Sigmoid colon (tissue), 4 donors: ENCODE results near the gene CTIF.

Source experiments
- EP300 ChIP-seq, 4 donors: sonication (generic); formaldehyde crosslinking; IDR thresholded peaks; one replicate each; pipeline ENCODE4 v1.6.1; 2017; ENCODE audit warnings: antibody characterized with exemption in 4 of 4
- POLR2A ChIP-seq, 2 donors: fragments of 450-650 bp; IDR thresholded peaks; one replicate each; pipeline ENCODE4 v1.6.1; 2016; ENCODE audit warnings: antibody characterized with exemption in 2 of 2, mild to moderate bottlenecking in 2 of 2, moderate library complexity in 2 of 2
- POLR2AphosphoS5 ChIP-seq, 4 donors: sonication (generic); formaldehyde crosslinking; IDR thresholded peaks; one replicate each; pipeline ENCODE4 v1.6.1; 2017; ENCODE audit warnings: antibody characterized with exemption in 4 of 4
- TF ChIP-seq, protein P1 (sequence below), 4 experiments: fragments of 450-650 bp in 3 of 4; fragments of 200-600 bp in 1 of 4; IDR thresholded peaks; one replicate each; pipeline ENCODE4 v1.5.1; 2016 to 2019; ENCODE audit warnings: antibody characterized with exemption in 4 of 4, mild to moderate bottlenecking in 3 of 4, moderate library complexity in 2 of 4

DNA sequence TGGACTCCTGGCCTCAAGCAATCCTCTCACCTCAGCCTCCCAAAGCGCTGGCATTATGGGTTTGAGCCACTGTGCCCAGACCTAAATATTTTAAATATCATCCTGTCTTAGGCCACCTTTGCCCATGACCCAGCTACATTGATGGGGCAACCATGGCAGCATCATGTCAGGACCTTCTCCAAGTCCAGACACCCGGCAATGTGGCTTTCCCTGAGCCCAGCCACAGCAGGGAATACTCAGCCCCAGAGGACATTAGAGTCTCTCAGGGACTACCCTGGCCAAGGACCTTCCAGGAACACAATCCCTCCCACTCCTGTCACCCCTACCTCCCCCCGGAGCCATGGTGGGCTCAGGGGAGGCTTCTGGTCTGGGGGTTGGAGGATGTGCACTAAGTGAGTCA lies 339.1 kb downstream of the CTIF start:
- TF ChIP-seq POLR2A (IDR thresholded peaks at IDR 0.05) (no peak), POLR2AphosphoS5 (IDR thresholded peaks at IDR 0.05) (no peak), EP300 (IDR thresholded peaks at IDR 0.05) (no peak)
- TF ChIP-seq, protein P1, sequence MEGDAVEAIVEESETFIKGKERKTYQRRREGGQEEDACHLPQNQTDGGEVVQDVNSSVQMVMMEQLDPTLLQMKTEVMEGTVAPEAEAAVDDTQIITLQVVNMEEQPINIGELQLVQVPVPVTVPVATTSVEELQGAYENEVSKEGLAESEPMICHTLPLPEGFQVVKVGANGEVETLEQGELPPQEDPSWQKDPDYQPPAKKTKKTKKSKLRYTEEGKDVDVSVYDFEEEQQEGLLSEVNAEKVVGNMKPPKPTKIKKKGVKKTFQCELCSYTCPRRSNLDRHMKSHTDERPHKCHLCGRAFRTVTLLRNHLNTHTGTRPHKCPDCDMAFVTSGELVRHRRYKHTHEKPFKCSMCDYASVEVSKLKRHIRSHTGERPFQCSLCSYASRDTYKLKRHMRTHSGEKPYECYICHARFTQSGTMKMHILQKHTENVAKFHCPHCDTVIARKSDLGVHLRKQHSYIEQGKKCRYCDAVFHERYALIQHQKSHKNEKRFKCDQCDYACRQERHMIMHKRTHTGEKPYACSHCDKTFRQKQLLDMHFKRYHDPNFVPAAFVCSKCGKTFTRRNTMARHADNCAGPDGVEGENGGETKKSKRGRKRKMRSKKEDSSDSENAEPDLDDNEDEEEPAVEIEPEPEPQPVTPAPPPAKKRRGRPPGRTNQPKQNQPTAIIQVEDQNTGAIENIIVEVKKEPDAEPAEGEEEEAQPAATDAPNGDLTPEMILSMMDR (IDR thresholded peaks at IDR 0.05): no peak
